GM23338 (cell line): ENCODE data around the gene INO80. TPM values are rescaled to one million over a fixed set of nuclear protein-coding genes. Genes with fewer than 3 reads are reported as not detected.

Experiments
- ATAC-seq: fragments of 200-7000 bp; cut with Tn5 transposase; 3 replicates; pipeline ENCODE4 v1.9.1; 2020
- DNase-seq: peaks from one replicate; pipeline ENCODE4 v3.0.0-alpha.2; 2015; ENCODE audit warnings: low spot score
- H2AFZ ChIP-seq: fragments of 200-600 bp; sonication (generic); 2 replicates; pipeline ENCODE4 v1.8.0; 2016; ENCODE audit warnings: antibody characterized with exemption, mild to moderate bottlenecking, moderate library complexity
- H3F3A ChIP-seq: fragments of 200-600 bp; sonication (generic); replicated peaks from 2 replicates; pipeline ENCODE4 v1.8.0; 2017; ENCODE audit warnings: antibody characterized with exemption, mixed run types, low read depth
- H3K27ac ChIP-seq: fragments of 200-600 bp; sonication (generic); 2 replicates; pipeline ENCODE4 v1.6.1; 2016; ENCODE audit warnings: low read depth
- H3K27me3 ChIP-seq: fragments of 200-600 bp; sonication (generic); 2 replicates; pipeline ENCODE4 v1.8.0; 2016; ENCODE audit warnings: mild to moderate bottlenecking, mixed run types, moderate library complexity; ENCODE audit not compliant: insufficient read depth
- H3K36me3 ChIP-seq: fragments of 200-600 bp; sonication (generic); 2 replicates; pipeline ENCODE4 v1.8.0; 2016; ENCODE audit warnings: mild to moderate bottlenecking; ENCODE audit not compliant: insufficient read depth
- H3K4me1 ChIP-seq: fragments of 200-600 bp; sonication (generic); 2 replicates; pipeline ENCODE4 v1.8.0; 2016; ENCODE audit warnings: mild to moderate bottlenecking, moderate library complexity; ENCODE audit not compliant: insufficient read depth
- H3K4me2 ChIP-seq: fragments of 200-600 bp; sonication (generic); 2 replicates; pipeline ENCODE4 v1.7.1; 2017; ENCODE audit warnings: mixed run types
- H3K4me3 ChIP-seq: fragments of 200-600 bp; sonication (generic); 2 replicates; pipeline ENCODE4 v1.6.1; 2016; ENCODE audit warnings: mixed run types
- H3K79me2 ChIP-seq: fragments of 200-600 bp; sonication (generic); replicated peaks from 2 replicates; pipeline ENCODE4 v1.8.0; 2017; ENCODE audit warnings: mild to moderate bottlenecking; ENCODE audit not compliant: insufficient read depth
- H3K9me2 ChIP-seq: fragments of 200-600 bp; sonication (generic); 2 replicates; pipeline ENCODE4 v1.8.0; 2017; ENCODE audit not compliant: insufficient read depth
- H4K20me1 ChIP-seq: fragments of 200-600 bp; sonication (generic); replicated peaks from 2 replicates; pipeline ENCODE4 v1.8.0; 2017; ENCODE audit warnings: mild to moderate bottlenecking; ENCODE audit not compliant: insufficient read depth
- H3K27ac Mint-ChIP-seq: 2 replicates; pipeline ENCODE4 v1.8.0; 2020; ENCODE audit warnings: inconsistent platforms, mild to moderate bottlenecking, moderate library complexity, mixed read lengths
- H3K27me3 Mint-ChIP-seq: 3 replicates; pipeline ENCODE4 v1.8.0; 2022; ENCODE audit warnings: low read depth, mild to moderate bottlenecking, moderate library complexity, mixed read lengths, inconsistent platforms; ENCODE audit not compliant: insufficient read depth, poor library complexity
- H3K36me3 Mint-ChIP-seq: 3 replicates; pipeline ENCODE4 v1.8.0; 2021; ENCODE audit warnings: low read depth, mild to moderate bottlenecking, inconsistent platforms, moderate library complexity, mixed read lengths
- H3K4me1 Mint-ChIP-seq: 3 replicates; pipeline ENCODE4 v1.8.0; 2020; ENCODE audit warnings: mild to moderate bottlenecking, inconsistent platforms, mixed read lengths
- H3K4me3 Mint-ChIP-seq: 3 replicates; pipeline ENCODE4 v1.8.0; 2021; ENCODE audit warnings: moderate library complexity, mild to moderate bottlenecking, inconsistent platforms, mixed read lengths
- H3K9me3 Mint-ChIP-seq: 3 replicates; pipeline ENCODE4 v1.8.0; 2020; ENCODE audit warnings: moderate library complexity, mild to moderate bottlenecking, inconsistent platforms, mixed read lengths
- CTCF ChIP-seq, 2 experiments: fragments of 200-600 bp in 1 of 2; sonication (generic) in 1 of 2; conservative IDR thresholded peaks; 2 replicates each; pipeline versions ENCODE4 v1.5.1 to v1.6.1; 2016 to 2017; ENCODE audit warnings: antibody characterized with exemption in 2 of 2, low read depth in 2 of 2, mild to moderate bottlenecking in 2 of 2, moderate library complexity in 1 of 2
- EZH2 ChIP-seq: fragments of 200-600 bp; sonication (generic); IDR thresholded peaks from one replicate; pipeline ENCODE4 v1.8.0; 2017; ENCODE audit warnings: antibody characterized with exemption, mild to moderate bottlenecking, low read depth; ENCODE audit not compliant: unreplicated experiment
- EZH2phosphoT487 ChIP-seq: fragments of 200-600 bp; sonication (generic); IDR thresholded peaks from one replicate; pipeline ENCODE4 v1.8.1; 2018; ENCODE audit warnings: antibody characterized with exemption; ENCODE audit not compliant: unreplicated experiment
- POLR2AphosphoS5 ChIP-seq: IDR thresholded peaks from 2 replicates; pipeline ENCODE4 v1.6.1; 2016; ENCODE audit warnings: antibody characterized with exemption, low read depth
- STAT1 ChIP-seq: IDR thresholded peaks from one replicate; pipeline ENCODE4 v1.6.1; 2016; ENCODE audit warnings: antibody characterized with exemption; ENCODE audit not compliant: unreplicated experiment
- ZNF114 ChIP-seq: fragments of 250-450 bp; sonication (Bioruptor Pico); IDR thresholded peaks from 2 replicates; pipeline ENCODE4 v1.5.0; 2020; ENCODE audit warnings: mild to moderate bottlenecking, moderate library complexity
- ZNF331 ChIP-seq: fragments of 250-450 bp; sonication (Bioruptor Pico); IDR thresholded peaks from 2 replicates; pipeline ENCODE4 v1.5.0; 2020; ENCODE audit warnings: low read depth, mild to moderate bottlenecking, moderate library complexity
- ZNF462 ChIP-seq: fragments of 250-450 bp; sonication (Bioruptor Pico); IDR thresholded peaks from 2 replicates; pipeline ENCODE4 v1.5.0; 2020; ENCODE audit warnings: mild to moderate bottlenecking, moderate library complexity
- polyA plus RNA-seq: library from polyadenylated mRNA; unstranded; fragments of >200 nt; fragmentation: Nextera tagmentation; extraction: Ambion mirVana; gene quantifications from 2 replicates; pipeline ENCODE4 v1.2.1, GENCODE V29; 2016
- total RNA-seq: library from RNA; depleted of rRNA; stranded (reverse); fragments of >200 nt; shearing (Covaris generic); gene quantifications from 2 replicates; pipeline ENCODE4 v1.2.3, GENCODE V29; 2014

Gene INO80
- total and polyA plus RNA-seq, 2 experiments from 2014 or later, result 6.5 to 24.9 TPM

GRCh38 chr15:41001524-41002214 lies 114.4 kb downstream of the INO80 start:
- Mint-ChIP-seq H3K36me3 (peaks cover 27% of the 10 kb centered on the region; the same call in 2 of the 3 replicates), H3K4me3 (no peak overlapping the region), H3K9me3 (no peaks in the 10 kb centered on the region), H3K27ac (no peak overlapping the region; the same call in 1 of the 2 replicates), H3K27me3 (peaks cover 2% of the 10 kb centered on the region), H3K4me1 (no peaks in the 10 kb centered on the region)
- ATAC-seq, result no peak
- Histone ChIP-seq H2AFZ (no peak overlapping the region), H3F3A (peaks cover 11% of the 10 kb centered on the region; the same call in 1 of the 2 replicates), H3K4me1 (no peaks in the 10 kb centered on the region), H3K4me2 (no peak overlapping the region), H3K36me3 (peaks cover 21% of the 10 kb centered on the region; the same call in 1 of the 2 replicates), H3K4me3 (no peak overlapping the region), H3K27me3 (no peaks in the 10 kb centered on the region), H4K20me1 (no peaks in the 10 kb centered on the region; the same call in 1 of the 2 replicates), H3K9me2 (no peaks in the 10 kb centered on the region), H3K27ac (peak overlapping the region; percentile 82; the same call in 1 of the 2 replicates), H3K79me2 (no peaks in the 10 kb centered on the region)
- no peak for DNase-seq
- TF ChIP-seq ZNF462 (CRISPR knock-in tag) (no peak), POLR2AphosphoS5 (no peak), EZH2phosphoT487 (no peak), STAT1 (no peak), ZNF114 (CRISPR knock-in tag) (no peak), CTCF (conservative IDR thresholded peaks at IDR 0.05; ENCODE audit: low read depth in 2 of 2) (no peak), ZNF331 (CRISPR knock-in tag) (no peak), EZH2 (no peak)
